WTC11 (cell line): ENCODE measurements around the gene RSPH1. TPM values are rescaled to one million over a fixed set of nuclear protein-coding genes. Genes with fewer than 3 reads are reported as not detected.
A peak's percentile ranks its signal among the peaks of the same experiment; 100 is the strongest.

Experiments
- ATAC-seq: fragments of 200-7000 bp; cut with Tn5 transposase; 2 replicates; pipeline ENCODE4 v1.10.0; 2021; ENCODE audit warnings: mild to moderate bottlenecking, moderate library complexity
- CTCF ChIA-PET: fragments of 300-600 bp; sonication (Branson Sonifier 250); formaldehyde crosslinking; loops from one replicate; lab custom pipeline; 2021; ENCODE audit warnings: antibody characterized with exemption; lab: Charles Lee
- POLR2A ChIA-PET: fragments of 350-600 bp; sonication (Branson Sonifier 250); formaldehyde crosslinking; loops from one replicate; lab custom pipeline; 2021; ENCODE audit warnings: antibody characterized with exemption; lab: Charles Lee
- DNase-seq: peaks from one replicate; pipeline ENCODE4 v3.0.0; 2021; ENCODE audit warnings: low spot score
- H3K27ac Mint-ChIP-seq: 2 replicates; pipeline ENCODE4 v1.8.0; 2021; ENCODE audit warnings: mixed read lengths
- H3K27me3 Mint-ChIP-seq: 2 replicates; pipeline ENCODE4 v1.8.0; 2021; ENCODE audit warnings: low read depth, mild to moderate bottlenecking, moderate library complexity, mixed read lengths
- H3K36me3 Mint-ChIP-seq: 2 replicates; pipeline ENCODE4 v1.8.0; 2021; ENCODE audit warnings: mixed read lengths
- H3K4me1 Mint-ChIP-seq: 2 replicates; pipeline ENCODE4 v1.8.0; 2022; ENCODE audit warnings: mixed read lengths
- H3K4me3 Mint-ChIP-seq: 2 replicates; pipeline ENCODE4 v1.8.0; 2021; ENCODE audit warnings: mild to moderate bottlenecking, moderate library complexity, mixed read lengths
- H3K9me3 Mint-ChIP-seq: 2 replicates; pipeline ENCODE4 v1.8.0; 2021; ENCODE audit warnings: mixed read lengths
- CTCF ChIP-seq: fragments of 200-600 bp; IDR thresholded peaks from 2 replicates; pipeline ENCODE4 v1.8.0; 2022; ENCODE audit warnings: antibody characterized with exemption
- ETV6 ChIP-seq: sonication (generic); formaldehyde crosslinking; IDR thresholded peaks from 2 replicates; pipeline ENCODE4 v1.8.1; 2022; ENCODE audit warnings: mild to moderate bottlenecking, missing genetic modification reagents
- FOXK1 ChIP-seq: sonication (generic); formaldehyde crosslinking; IDR thresholded peaks from 2 replicates; pipeline ENCODE4 v1.8.0; 2022; ENCODE audit warnings: mild to moderate bottlenecking, moderate library complexity, missing genetic modification reagents
- GABPB1 ChIP-seq: sonication (generic); formaldehyde crosslinking; IDR thresholded peaks from 2 replicates; pipeline ENCODE4 v1.8.1; 2023; ENCODE audit warnings: mild to moderate bottlenecking, missing genetic modification reagents
- GRHL2 ChIP-seq: fragments of 250-450 bp; sonication (Bioruptor Pico); IDR thresholded peaks from 2 replicates; pipeline ENCODE4 v1.8.0; 2022; ENCODE audit warnings: mild to moderate bottlenecking, moderate library complexity; ENCODE audit not compliant: insufficient replicate concordance, severe bottlenecking
- MYBL2 ChIP-seq: sonication (generic); formaldehyde crosslinking; IDR thresholded peaks from 2 replicates; pipeline ENCODE4 v1.8.1; 2023; ENCODE audit warnings: mild to moderate bottlenecking, moderate library complexity, missing genetic modification reagents
- NFYB ChIP-seq: sonication (generic); formaldehyde crosslinking; conservative IDR thresholded peaks from 2 replicates; pipeline ENCODE4 v1.8.0; 2022; ENCODE audit warnings: low read depth, missing genetic modification reagents
- PRRX2 ChIP-seq: fragments of 250-450 bp; sonication (Bioruptor Pico); IDR thresholded peaks from 2 replicates; pipeline ENCODE4 v1.8.0; 2021; ENCODE audit warnings: mild to moderate bottlenecking
- TEAD1 ChIP-seq: sonication (generic); formaldehyde crosslinking; IDR thresholded peaks from 2 replicates; pipeline ENCODE4 v1.8.0; 2022; ENCODE audit warnings: mild to moderate bottlenecking, missing genetic modification reagents
- ZNF281 ChIP-seq: sonication (generic); formaldehyde crosslinking; IDR thresholded peaks from 2 replicates; pipeline ENCODE4 v1.8.0; 2023; ENCODE audit warnings: mild to moderate bottlenecking, missing genetic modification reagents
- total RNA-seq: library from RNA; stranded (reverse); gene quantifications from 3 replicates; pipeline ENCODE4 v1.2.3, GENCODE V29; 2021
- TF ChIP-seq, protein P1 (sequence below): sonication (generic); formaldehyde crosslinking; IDR thresholded peaks from 2 replicates; pipeline ENCODE4 v1.8.0; 2022; ENCODE audit warnings: missing genetic modification reagents

RSPH1 gene
- total RNA-seq, 1 experiment from 2014 or later, result 0.11 TPM

- ChIA-PET CTCF (interaction anchor here (1.0 to 4.4 kb wide), 6 partner anchors 11 to 116 kb away, joined by 3 to 14 read pairs (median 4); no protein-coding TSS in a partner anchor), POLR2A (no interaction called here)
- no peak for TF ChIP-seq PRRX2 (CRISPR knock-in tag)
- TF ChIP-seq, protein P1, sequence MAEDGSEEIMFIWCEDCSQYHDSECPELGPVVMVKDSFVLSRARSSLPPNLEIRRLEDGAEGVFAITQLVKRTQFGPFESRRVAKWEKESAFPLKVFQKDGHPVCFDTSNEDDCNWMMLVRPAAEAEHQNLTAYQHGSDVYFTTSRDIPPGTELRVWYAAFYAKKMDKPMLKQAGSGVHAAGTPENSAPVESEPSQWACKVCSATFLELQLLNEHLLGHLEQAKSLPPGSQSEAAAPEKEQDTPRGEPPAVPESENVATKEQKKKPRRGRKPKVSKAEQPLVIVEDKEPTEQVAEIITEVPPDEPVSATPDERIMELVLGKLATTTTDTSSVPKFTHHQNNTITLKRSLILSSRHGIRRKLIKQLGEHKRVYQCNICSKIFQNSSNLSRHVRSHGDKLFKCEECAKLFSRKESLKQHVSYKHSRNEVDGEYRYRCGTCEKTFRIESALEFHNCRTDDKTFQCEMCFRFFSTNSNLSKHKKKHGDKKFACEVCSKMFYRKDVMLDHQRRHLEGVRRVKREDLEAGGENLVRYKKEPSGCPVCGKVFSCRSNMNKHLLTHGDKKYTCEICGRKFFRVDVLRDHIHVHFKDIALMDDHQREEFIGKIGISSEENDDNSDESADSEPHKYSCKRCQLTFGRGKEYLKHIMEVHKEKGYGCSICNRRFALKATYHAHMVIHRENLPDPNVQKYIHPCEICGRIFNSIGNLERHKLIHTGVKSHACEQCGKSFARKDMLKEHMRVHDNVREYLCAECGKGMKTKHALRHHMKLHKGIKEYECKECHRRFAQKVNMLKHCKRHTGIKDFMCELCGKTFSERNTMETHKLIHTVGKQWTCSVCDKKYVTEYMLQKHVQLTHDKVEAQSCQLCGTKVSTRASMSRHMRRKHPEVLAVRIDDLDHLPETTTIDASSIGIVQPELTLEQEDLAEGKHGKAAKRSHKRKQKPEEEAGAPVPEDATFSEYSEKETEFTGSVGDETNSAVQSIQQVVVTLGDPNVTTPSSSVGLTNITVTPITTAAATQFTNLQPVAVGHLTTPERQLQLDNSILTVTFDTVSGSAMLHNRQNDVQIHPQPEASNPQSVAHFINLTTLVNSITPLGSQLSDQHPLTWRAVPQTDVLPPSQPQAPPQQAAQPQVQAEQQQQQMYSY (CRISPR knock-in tag), result no peak
- TF ChIP-seq ZNF281 (CRISPR knock-in tag), result no peak
- no peak for TF ChIP-seq TEAD1 (CRISPR knock-in tag)
- TF ChIP-seq FOXK1 (CRISPR knock-in tag), result no peak
- ATAC-seq (no peak), DNase-seq (peak; percentile 4)
- no peak overlapping the region for H3K4me3 Mint-ChIP-seq
- H3K36me3 Mint-ChIP-seq, result peaks cover 9% of the 10 kb centered on the region
- H3K27me3 Mint-ChIP-seq, result no peaks in the 10 kb centered on the region
- H3K27ac Mint-ChIP-seq, result no peak overlapping the region
- no peaks in the 10 kb centered on the region for H3K9me3 Mint-ChIP-seq
- peaks cover 12% of the 10 kb centered on the region for H3K4me1 Mint-ChIP-seq
Measured at GRCh38 chr21:42536601-42537000, 40.6 kb upstream of the RSPH1 start.

GRCh38 chr21:42535602-42536171 lies 39.7 kb upstream of the RSPH1 start:
- Mint-ChIP-seq H3K9me3 (no peaks in the 10 kb centered on the region), H3K4me3 (no peak overlapping the region), H3K36me3 (peaks cover 5% of the 10 kb centered on the region; the same call in 1 of the 2 replicates), H3K27me3 (no peaks in the 10 kb centered on the region), H3K4me1 (peaks cover 18% of the 10 kb centered on the region), H3K27ac (no peak overlapping the region)
- CTCF ChIA-PET, result interaction anchor here (0.6 to 1.8 kb wide), 4 partner anchors 57 to 117 kb away, joined by 3 to 6 read pairs (median 4); no protein-coding TSS in a partner anchor
- no peak for TF ChIP-seq ETV6 (CRISPR knock-in tag)
- TF ChIP-seq, protein P1 (CRISPR knock-in tag), result no peak
- no peak for TF ChIP-seq MYBL2
- TF ChIP-seq GRHL2 (CRISPR knock-in tag), result no peak
- no peak for TF ChIP-seq CTCF
- TF ChIP-seq NFYB (CRISPR knock-in tag), result no peak
- no peak for TF ChIP-seq GABPB1 (CRISPR knock-in tag)
- POLR2A ChIA-PET, result no interaction called here
- no peak for DNase-seq
- no peak for ATAC-seq
